G401.6 (cell line): ENCODE data around the gene PIM1.
"Not testable (repeated sequence)": the region's sequence is repeated elsewhere in the genome, so short reads cannot be mapped to it uniquely, and the experiment has no call there.

Experiments used
- FAIRE-seq: peaks from 2 replicates; lab custom pipeline; 2012; peaks lifted over from hg19 to GRCh38; lab: Jason Lieb, UNC

Gene PIM1

DNA sequence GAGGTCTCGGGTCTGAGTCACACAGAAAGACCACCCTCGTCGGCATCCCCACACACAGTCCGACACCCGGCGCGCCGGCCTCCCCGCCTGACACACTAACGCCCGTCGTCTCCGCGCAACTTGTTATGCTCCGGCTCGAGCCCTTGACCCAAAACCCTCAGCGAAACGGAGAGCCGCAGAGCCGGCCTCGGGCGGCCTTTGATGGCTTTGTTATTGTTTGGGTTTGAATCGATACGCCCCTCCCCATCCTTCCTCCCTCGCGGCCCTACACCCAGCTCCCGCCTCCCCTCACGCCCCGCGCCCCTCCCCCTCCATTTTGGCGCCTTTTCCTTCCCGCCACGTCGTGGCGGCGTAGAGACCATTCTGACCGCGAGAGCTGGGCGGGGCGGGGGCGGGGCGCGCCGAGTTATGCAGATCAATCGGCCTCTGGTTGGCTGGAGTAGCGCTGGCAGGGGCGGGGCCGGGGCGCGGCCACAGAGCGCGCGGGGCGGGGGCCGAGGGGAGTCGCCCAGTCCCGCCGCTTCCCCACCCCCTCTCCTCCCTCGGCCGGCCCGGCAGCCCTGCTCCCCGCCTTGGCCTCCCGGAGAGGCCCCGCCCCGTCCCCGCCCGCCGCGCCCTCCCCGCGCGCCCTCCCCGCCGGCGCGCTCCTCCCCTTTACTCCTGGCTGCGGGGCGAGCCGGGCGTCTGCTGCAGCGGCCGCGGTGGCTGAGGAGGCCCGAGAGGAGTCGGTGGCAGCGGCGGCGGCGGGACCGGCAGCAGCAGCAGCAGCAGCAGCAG is at the start of gene PIM1:
Gene PIM1 (plus strand): TSS at position 657 of the 777 bp plus-strand sequence. CDS start 424 bp downstream, outside the sequence.
- FAIRE-seq = peak; percentile 68

DNA sequence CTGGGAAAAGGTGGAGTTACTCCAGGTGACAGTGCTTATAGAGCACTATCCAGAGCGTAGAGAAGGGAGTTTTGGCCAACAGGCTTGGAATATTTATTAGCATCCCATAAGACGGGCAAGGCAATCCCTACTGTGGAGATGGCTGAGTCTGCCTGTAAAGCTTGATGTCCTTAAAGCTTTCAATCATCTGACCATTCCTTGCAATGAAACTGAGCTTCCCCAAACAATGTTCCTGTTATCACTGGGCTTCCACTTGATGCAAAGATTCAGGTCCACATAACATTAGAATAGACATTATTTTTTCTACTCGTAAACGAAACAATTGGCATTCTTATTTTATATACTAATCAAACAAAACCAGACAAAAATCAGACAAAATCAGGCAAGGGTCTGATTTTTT is 48.4 kb upstream of the PIM1 start:
- no peak for FAIRE-seq

DNA sequence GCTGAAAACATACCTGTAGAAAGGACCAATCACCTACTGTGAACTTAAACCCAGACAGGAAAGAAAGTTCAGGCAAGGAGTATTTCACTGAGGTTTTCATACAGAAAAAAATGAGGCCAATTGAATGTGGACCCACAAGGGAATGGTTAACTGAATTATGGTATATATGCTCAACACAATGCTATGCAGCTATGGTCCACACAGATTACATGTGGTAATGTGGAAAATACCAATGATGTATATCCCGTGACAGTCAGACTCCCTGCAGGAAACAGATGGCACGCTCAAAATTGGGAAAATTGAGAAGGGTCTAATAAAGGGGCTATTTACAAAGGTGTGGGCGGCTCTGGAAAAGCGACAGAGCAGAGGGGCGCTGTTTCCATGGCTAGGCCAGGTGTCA is 47.1 kb upstream of the PIM1 start:
- no peak for FAIRE-seq

DNA sequence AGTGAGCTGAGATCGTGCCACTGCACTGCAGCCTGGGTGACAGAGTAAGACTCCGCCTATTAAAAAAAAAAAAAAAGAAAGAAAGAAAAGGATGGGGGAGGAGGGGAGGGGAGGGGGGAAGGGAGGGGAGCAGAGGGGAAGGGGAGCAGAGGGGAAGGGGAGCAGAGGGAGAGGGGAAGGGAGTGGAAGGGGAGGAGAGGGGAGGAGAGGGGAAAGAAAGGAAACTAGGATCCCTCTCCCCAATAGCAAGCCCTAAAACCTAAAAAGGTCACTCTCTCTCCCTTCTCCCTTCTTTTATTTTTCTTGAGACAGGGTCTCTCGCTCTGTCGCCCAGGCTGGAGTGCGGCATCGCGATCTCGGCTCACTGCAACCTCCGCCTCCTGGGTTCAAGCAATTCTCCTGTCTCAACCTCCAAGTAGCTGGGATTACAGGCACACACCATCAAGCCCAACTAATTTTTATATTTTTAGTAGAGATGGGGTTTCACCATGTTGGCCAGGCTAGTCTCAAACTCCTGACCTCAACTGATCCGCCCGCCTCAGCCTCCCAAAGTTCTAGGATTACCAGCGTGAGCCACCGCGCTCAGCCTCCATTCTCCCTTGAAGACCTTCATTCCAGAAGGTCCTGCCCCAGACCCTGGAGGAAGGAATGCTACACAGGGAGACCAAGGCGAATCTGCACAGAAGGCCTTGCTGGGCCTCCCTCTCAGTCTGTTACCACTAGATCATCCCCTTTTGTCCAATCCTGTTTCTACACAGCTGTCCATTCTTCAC is 45.8 kb upstream of the PIM1 start:
- no peak for FAIRE-seq

DNA sequence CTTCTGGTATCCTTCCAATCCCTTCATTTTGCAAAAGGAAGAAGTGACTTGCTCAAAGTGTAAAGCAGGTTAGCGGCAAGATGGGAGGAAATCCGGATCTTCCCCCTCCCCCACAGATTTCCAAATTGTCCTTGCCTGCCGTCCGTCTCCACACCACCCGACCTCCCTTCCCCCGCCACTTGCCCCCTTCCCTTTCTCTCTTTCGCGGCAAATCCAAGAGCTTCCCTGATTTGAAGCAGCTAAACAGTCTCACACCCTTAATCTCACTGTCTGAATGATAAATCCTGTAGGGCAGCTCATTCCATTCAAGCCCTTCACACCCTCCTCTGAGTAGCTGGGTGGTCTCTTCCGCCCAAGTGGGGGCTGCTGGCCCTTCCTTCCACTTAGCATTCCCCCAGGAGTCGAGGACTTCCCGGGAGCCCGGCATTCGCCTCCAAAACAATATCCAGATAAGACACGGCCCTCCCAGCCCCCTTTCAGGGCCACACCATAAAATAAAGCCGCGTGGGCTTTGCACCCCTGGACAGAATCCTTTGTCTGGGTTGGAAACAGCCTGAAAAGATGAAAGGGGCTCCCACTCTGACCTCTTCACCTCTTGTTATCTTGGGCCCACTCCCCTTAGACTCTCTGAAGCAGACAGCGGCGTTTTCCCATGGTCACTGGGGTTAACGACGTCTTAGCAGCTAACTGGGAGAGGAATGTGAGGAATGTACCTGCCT is 44.0 kb upstream of the PIM1 start:
- peak; percentile 71 for FAIRE-seq

DNA sequence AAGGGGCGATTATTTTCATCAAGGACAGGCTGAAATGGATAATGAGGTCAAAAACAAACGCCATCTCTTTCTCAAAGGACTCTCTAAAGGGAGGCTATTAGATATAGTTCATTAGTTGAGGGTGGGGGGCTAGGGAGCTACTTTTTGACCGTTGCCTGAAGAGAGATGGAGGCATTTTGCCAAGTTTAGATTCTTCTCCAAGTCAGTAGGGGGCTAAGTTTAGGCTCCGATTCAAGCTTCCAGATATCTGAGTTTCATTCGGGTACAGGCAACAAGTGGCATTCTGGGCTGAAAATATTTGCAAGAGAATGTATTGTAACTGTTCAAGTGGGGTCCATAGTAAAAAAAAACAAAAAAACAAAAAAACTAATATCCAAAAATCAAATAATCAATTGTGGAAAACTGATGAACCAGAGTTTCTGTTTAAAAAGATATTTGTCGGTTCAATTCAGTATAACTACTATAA is 43.4 kb upstream of the PIM1 start:
- FAIRE-seq = peak; percentile 95

DNA sequence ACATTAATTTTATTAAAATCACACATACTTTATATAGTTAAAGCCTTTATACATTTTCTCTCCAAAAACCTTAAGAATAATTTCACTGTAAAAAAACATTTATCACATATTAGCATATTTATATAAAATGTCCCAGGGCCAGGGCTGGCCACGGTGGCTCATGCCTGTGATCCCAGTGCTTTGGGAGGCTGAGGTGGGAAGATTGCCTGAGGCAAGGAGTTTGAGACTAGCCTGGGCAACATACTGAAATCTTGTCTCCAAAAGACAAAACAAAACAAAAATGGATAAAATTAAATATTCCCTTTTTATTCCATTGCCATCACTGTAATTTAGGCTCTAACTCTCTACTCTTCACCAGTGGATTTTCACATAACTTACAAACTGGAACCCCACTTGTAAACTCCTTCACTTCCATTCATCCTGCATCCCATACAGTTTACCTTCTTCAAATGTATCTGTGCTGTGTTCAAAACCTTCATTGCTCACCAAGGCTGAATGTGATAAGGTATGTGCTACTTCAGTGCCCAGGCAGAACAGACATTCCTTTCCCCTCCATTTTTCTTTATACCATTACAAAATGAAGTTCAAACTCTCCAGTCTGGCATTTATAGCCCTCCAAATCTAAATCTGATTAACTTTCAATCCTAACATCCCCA is 42.9 kb upstream of the PIM1 start:
- FAIRE-seq = no peak

DNA sequence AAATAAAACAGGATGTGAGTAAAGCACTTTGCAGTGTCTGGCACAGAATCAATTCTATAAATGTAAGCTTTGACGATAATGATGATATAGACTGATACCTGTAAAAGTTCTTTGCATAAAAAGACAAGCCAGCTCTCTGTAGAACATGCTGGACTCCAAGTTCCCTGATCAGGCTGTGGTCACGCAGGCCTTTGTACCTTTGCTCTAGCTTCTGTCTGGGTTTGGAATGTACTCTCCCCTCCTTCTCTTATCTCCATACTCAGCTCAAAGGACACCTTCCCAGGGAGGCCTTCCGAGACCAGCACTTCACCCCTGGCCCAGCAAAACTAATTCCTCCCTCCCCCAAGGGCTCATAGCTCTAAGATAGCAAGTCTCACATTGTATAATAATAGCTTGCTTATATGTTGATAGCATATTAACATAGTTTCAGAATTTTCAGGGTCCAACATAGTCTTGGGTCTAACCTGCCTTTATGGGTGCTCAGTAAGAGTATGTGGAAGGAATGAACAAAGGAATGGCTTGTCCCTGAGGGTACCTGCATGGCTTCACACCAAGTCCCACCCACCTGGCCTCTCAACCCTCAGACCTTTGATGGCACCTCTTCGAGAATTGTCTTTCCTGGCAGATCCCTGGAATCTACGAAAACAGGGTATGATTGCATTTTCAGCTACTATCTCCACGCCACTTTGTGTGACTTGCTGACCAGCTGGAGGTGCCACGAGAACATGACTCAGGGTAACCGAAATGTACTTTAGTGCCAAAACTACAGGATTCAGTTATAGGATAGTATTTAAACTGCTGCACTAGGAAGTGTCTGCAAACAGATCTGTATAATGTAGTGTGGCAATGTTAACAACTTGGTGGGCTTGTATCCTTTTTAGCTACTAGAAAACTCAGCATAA is 41.7 kb upstream of the PIM1 start:
- FAIRE-seq = no peak

DNA sequence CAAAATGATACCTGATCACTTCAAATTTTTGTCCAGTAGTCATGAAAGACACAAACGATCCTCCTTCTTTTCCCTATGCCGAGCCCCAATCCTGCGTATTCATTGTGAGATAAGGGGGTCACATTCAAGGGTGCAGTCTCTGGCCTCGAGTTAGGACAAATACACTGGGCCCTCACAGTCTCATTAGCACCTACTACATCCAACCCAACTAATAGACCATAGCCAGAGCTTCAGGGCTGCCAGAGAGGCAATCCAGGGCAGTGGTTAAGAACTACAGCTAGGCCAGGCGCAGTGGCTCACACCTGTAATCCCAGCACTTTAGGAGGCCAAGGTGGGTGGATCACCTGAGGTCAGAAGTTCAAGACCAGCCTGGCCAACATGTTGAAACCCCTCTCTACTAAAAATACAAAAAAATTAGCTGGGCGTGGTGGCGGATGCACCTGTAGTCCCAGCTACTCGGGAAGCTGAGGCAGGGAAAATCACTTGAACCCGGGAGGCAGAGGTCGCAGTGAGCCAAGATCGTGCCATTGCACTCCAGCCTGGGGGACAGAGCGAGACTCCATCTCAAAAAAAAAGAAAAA is 41.0 kb upstream of the PIM1 start:
- not testable (repeated sequence) for FAIRE-seq

DNA sequence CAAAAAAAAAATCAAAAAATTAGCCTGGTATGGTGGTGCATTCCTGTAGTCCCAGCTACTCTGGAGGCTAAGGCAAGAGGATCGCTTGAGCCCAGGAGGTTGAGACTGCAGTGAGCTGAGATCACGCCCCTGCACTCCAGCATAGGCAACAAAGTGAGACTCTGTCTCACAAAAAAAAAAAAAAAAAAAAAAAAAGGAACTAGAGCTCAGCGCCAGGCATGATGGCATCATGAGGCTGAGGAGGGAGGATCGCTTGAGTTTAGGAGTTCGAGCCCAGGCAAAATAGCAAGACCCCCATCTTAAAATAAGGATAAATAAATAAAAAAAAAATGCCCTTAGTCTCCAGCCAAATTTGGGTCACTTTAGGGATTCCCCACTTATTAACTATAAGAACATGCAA is 40.4 kb upstream of the PIM1 start:
- no peak for FAIRE-seq

DNA sequence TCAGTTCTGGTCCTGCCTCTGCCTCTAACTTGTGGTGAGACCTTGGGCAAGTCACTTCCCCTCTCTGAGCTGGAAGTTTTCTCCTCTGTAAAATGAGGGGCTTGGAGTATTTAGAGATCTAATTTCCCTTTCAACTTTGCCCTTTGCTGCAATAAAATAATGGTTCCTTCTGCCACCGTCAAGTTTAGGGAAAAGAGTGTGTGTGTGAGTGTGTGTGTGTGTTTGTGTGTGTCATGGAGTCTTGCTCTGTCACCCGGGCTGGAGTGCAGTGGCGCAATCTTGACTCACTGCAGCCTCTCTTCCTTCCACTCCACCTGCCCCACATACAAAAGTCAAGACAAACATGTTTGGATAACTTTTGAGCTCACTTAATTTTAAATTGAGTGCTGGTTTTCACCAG is 39.2 kb upstream of the PIM1 start:
- FAIRE-seq = no peak

DNA sequence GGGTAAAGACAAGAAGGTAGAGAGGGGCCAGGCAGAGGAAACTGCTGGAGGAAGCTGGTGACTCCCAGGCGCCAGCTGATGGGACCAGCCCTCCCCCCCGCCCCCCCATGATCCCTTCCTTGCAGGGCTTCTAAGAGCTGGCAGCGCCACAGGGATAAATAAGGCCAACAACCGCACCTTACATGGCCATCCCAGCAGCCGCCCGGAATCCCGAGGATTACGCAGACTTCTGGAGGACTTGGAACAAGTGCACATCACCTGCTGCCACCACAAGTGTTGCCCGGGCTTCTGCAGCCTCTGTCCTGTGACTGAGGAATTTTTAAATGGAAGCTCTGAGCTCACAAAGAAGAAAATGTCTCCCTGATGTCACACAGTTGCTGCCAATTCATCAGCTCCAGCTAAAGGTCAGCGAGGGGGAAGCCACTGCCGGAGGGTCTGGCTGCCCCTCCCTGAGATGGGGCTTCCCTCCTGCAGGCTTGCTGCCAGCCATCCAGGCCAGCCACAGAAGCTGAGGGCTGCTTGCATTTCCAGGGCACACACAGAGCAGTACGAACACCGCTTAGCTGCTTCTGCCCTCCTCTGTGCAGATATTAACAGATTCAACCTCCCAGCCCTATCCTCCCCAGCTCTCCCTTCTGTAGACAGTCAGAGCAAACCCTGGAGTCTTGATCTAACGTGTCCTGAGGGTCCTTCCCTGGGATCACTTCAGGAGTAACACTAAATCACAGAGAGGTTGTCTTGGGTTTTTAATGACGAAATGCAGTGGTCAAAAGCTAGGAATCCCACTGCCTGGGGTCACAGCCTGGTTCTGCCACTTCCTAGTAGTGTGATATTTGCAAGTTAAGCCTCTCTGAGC is 38.6 kb upstream of the PIM1 start:
- no peak for FAIRE-seq

DNA sequence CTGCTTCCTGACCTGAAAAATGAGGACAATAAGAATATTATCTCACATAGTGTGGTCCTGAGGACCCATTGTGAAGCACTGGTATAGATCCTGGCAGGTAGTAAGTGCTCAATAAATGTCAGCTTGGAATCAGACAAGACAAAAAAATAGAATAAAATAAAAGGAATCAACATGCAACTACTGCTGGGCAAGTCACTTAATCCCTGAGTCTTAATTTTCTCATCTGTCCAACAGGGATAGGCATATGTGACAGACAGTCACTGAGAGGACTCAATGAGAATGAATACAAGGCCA is 38.0 kb upstream of the PIM1 start:
- FAIRE-seq = no peak

DNA sequence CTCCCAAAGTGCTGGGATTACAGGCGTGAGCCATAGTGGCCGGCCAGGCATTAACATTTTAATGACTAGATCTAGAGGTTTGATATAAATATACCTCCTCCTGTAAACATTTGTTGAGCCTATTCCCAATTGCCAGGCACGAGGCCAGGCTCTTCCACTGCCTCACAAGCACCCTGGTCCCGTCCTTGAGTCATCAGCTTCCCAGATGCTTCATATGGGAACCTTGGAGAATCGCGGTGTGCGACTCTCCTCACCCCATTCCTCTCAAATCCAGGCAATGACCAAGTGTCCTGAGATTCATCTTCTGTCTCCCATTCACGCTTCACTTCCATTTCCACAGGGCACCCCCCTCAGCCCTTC is 35.9 kb upstream of the PIM1 start:
- FAIRE-seq = no peak

DNA sequence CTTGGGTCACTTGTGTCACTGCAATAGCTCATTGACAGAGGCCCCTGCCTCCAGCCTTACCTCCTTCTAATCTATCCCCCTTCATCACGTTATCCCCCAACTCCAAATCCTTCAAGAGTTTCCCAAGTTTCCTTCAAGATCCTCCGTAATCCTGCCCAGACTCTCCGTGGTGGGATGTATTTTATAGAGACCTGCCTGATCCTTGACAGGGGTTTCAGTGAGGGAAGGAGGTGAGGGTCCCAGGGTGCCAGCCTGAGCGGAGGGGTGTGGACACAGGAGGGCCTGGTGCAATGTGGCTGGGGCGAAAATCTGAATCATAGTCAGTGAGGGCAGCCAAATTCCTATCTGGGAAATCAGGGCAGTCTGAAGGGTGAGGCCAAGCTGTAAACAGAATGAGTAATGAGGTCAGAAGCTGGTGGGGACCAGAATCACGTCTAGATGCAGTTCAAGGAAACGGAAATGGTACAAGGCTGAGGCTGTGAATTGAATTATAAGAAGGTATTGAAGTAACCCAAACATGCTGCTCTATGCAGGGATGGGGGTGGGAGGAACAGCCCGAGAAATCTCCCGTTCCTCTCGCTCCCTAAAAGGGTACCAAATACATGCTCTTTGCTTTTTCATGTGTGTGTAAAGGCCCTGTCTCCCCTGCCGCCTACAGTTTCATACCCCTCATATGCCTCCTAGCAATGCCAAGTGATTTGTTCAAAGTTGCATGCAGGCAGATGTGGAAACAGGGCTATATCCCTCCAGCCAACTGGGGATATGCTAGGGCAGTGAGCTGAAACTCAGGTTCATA is 35.4 kb upstream of the PIM1 start:
- FAIRE-seq = peak; percentile 15

DNA sequence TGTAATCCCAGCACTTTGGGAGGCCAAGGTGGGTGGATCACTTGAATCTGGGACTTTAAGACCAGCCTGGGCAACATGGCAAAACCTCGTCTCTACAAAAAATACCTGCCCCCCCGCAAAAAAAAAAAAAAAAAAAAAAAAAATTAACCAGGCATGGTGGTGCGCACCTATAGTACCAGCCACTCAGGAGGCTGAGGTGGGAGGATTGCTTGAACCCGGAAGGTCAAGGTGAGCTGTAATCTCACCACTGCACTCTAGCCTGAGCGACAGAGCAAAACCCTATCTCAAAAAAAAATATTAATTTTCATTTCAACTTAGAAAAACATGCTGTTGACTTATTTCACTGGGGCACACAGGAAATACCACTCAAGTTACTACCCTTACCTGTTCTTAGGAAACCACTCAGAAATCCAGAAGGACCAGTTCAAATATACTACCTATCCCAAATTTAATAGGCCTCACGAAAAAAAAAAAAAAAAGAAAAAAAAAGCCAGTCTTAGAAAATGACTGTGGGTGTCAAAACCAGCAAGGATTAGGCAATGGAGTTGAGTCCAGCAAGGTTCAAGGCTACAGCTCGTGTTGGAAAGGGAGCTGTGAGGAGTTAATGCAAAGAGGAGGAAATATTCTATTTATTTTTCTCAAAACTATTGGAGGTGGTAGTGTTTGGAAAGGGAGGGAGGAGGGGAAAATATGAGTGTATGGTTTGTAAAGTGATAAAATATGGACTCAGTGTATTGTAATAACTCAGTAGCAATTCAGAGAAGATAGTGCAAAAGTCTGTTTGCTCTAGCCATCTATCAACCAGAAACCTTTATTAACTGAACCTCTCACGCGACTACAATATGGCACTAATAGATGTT is 33.9 kb upstream of the PIM1 start:
- FAIRE-seq = no peak

DNA sequence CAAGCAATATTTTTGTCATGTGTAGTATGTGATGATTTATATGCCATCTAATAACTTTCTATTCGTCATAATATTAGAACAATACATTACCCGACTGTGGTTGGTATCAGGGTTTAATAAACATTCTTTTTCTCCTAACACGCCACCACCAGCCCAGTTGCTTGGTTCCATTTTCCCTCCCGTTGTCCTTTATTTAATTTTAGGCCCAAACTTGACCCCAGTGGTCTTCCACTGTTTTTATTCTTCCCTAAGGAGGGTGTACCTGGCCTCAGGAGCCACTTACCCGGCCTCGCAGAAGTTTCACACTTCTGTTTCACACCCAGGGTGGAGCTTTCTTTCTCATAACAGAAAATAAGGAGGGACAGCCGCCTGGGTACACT is 33.1 kb upstream of the PIM1 start:
- no peak for FAIRE-seq
